DMS53 treated with DMSO at 0.1 percent for 48 hours (cell line): ENCODE results near the gene AGL.
A peak's percentile ranks its signal among the peaks of the same experiment; 100 is the strongest.
"Not testable (repeated sequence)": the region's sequence is repeated elsewhere in the genome, so short reads cannot be mapped to it uniquely, and the experiment has no call there.

Experiments
- DNase-seq: peaks from one replicate; lab custom pipeline; 2025; ENCODE audit not compliant: unreplicated experiment; lab: John Stamatoyannopoulos, UW

The AGL gene

DNA sequence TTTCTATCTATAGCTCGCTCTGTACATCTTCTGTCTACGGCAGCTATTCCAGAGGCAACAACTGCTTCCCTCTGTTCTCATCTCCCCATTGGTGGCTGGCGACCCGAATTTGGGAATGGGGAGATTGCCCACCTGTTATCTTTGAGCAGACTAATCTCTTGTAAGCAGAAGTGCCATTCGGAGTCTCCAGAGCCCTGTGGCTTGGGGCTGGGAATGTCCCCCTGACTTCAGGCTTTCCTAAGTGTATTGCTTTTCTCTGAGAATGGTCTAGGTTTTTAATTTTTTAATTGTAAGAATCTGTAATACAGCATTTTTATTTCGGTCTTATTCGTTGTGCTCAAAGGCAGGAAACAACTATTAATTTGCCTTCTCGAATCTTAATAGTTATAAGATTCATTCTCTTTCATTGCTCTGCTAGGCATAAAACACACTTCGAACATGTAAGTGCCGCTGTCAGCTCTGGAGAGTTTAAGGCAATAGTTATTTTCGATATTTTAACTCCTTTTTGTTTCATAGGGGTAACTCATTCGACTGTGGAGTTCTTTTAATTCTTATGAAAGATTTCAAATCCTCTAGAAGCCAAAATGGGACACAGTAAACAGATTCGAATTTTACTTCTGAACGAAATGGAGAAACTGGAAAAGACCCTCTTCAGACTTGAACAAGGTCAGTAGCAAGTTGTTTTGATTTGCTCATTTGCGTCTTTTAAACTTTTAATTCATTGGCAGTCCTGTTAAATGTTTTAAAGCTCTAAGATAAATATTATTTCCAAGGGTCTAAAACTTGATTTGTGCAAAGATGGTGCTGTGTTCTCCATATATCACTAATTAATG, 514 bp downstream of the AGL start:
- DNase-seq: peak; percentile 58

DNA sequence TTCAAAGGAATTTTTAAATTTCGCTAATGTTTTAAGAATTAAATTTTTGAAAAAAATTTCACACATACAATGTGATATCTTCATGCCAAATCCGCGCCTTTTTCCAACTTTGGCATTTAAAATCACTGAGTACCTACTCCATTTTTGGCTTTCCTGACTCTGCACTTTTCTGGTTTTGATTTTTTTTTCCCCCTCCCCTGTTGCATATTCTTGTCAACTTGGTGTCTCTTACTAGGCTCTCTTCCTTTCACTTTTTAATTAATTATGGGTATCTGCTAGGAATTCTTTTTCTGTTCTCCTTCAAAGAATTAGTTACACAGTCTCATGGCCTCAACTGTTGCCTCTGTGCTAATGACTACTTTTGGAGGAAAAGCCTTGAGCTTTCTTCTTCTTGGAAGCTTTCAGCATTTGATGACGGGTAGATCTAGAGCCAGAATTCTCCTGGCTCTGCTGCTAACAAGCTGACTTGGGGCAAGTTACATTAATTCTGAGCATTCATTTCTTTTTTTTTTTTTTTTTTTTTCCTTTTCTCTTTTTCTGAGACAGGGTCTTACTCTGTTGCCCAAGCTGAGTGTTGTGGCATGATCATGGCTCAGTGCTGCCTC, 1.8 kb downstream of the AGL start:
- DNase-seq: no peak

DNA sequence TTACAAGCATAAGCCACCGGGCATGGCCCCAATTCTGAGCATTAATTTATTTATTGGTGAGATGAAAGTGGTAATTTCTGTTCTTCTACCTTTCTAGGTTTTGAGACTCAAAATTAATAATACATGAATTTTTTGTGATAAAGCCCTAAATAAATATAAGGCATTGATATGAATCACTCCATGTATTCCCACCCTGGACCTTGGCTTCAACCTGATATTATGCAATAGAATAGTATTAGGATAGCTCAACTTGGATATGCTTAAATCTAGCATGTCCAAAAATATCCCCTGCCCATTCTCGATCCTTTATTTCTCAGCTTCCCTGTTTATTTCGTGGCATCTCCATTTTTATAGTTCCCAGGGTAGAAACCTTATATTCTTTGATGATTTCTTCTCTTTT, 2.5 kb downstream of the AGL start:
- DNase-seq: no peak

DNA sequence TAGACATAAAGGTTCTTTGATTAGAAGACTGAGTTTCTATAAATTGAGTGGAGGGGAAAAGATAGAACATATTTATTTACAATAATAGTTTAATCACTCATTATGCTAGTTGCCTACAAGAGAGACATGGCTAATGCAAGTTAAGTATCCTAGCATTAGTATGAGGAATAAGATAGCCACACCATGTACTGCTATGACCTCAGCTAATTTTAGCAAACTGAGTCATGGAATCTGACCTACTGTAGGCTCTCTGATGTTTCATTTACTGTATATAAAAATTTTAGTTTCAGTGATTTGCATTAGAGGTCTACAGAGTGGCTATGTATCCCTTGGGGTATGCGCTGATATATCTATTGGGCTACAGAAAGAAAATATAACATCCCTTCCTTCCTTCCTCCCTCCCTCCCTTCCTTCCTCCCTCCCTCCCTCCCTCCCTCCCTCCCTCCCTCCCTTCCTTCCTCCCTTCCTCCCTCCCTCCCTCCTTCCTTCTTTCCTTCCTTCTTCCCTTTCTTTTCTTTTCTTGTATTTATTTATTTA, 5.8 kb downstream of the AGL start:
- DNase-seq: no peak

DNA sequence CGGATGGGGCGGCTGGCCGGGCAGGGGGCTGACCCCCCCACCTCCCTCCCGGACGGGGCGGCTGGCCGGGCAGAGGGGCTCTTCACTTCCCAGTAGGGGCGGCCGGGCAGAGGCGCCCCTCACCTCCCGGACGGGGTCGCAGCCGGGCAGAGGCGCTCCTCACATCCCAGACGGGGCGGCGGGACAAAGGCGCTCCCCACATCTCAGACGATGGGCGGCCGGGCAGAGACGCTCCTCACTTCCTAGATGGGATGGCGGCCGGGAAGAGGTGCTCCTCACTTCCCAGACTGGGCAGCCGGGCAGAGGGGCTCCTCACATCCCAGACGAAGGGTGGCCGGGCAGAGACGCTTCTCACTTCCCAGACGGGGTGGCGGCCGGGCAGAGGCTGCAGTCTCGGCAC, 6.9 kb downstream of the AGL start:
- DNase-seq: not testable (repeated sequence)

DNA sequence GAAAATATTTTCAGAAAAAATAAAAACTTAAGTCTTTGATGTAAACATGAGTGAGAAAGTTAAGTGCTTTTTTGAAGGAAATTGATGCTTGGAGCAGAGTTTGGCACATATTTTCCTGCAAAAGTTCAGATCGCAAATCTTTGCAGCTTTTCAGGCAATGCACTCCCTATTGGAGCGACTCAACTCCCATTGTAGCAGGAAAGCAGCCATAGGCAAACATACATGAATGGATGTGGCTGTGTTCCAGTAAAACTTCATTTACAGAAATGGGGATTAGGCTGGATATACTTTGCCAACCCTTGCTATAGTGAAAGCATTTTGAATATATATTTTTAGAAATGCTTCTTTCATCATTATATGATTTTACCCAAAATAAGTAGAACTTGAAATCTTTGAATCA, 8.1 kb downstream of the AGL start:
- DNase-seq: no peak

DNA sequence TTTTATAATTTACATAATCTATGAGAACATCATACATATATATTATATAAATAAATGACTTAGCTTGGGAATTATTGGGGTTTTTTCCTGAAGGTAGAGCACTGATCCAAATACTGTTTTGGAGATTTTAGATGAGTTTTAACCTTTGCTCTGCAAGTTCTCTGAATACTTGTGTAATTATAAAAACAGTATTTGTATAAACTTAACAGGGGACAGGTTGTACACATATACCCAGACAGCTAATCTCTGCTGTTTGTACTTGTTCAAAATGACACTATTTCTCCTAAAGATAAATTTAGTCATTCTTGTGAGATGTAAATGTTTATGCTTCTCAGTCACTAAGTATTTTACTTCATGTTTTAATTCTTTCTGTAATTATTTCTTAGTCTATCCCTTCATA, 8.7 kb downstream of the AGL start:
- DNase-seq: no peak

DNA sequence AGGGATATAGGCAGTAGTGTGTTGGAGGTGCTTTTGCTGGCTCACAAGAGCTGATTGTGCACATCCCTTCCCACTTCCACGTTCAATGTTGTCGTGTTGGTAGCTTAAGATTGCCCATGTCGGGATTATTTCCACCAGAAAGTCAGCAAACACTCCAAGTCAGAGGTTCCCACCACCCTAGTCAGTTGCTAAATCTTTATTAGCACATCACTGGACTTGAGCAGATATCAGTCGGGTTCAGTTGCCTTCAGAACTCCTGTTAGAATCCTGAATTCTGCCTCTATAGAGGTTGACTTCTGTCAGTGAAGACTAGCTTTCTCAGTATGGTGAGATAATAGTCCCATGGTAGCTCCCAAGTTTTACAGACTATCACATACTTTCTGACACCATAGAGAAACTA, 10.5 kb downstream of the AGL start:
- no peak for DNase-seq

DNA sequence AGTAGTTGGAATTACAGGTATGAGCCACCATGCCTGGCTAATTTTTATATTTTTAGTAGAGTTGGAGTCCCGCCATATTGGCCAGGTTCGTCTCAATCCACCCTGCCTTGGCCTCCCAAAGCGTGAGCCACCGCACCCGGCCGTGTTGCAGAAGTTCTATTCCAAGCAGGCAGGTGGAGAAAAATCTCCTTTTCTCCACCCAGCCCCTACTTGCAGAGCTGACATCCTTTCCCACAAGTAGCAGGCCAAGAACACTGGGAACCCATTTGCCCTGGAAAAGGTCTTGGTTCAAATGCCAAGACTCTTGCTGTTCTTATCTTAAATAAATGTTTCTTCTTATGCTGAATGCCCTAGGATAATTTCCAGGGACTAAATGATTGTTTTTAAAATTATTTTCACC, 17.5 kb downstream of the AGL start:
- no peak for DNase-seq

DNA sequence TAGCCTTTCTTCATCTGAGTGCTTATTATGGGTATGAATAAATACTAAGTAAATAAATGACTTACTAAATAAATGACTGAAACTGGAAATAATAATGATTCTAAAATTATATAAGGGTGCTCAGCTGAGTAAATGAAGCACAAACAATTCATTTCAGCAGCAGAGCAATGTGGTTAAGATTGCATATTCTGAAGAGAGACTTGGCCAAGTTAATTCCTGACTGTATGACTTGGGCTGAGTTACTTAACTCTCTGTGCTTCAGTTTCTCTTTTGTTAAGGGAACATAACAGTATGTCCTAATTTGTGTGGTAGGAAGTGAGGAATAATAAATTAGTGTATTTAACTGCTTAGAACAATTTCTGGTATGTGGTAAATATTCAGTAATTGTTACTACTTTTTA, 19.1 kb downstream of the AGL start:
- no peak for DNase-seq

DNA sequence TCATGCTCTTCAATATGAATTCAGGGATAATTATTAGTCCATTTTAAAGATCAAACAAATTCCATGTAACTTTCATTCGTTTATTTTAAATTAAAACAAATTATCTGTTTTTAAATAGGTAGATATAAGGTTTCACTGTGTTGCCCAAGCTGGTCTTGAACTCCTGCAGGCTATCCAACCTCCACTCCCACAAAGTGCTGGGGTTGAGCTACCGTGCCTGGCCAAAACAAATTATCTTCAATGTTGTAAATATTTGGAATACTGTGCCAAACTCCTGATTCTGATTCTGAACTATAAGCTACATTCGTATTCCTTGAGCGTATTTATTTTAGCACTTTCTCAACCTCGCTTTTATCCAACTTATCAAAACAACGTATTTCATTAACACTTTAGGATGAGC, 19.6 kb downstream of the AGL start:
- no peak for DNase-seq

DNA sequence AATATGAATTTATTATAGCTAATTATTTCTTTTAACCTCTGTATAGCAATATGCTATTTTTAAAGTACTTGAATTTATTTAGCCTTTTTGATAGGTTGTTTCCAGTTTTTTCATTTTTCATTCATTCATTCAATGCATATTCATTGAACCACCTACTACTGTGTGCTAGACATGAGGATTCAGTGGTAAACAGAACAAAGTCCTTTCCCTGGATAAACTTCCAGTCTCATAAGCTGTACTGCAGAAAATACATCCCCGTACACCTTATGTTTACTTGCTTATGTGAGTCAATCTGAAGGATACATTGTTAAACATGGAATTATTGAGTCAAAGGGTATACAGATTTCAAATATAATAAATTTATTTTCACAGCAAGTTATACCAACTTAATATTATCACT, 21.9 kb downstream of the AGL start:
- no peak for DNase-seq

DNA sequence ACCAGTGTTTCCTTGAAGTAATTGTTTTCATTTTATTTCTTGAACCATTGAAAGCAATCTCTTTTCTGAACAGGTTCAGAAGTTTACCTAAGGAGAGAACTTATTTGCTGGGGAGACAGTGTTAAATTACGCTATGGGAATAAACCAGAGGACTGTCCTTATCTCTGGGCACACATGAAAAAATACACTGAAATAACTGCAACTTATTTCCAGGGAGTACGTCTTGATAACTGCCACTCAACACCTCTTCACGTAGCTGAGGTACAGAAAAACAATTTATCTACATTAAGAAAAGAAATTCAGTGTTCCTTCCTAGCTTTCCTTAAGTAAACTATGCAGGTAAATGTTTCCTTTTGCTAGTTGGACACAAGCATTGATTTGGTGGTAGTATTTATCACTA, 27.4 kb downstream of the AGL start:
- DNase-seq: no peak

DNA sequence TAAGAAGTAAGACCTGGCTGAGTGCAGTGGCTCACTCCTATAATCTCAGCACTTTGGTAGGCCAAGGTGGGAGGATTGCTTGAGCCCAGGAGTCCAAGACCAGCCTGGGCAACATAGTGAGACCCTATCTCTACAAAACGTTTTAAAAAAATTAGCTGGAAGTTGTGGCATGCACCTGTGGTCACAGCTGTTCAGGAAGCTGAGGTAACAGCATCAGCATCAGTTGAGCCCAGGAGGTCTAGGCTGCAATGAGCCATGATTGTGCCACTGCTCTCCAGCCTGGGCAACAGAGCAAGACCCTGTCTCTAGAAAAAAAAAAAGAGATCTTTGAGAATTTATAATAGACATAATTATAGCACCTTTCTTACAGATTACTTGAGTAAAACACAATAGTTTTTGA, 36.0 kb downstream of the AGL start:
- DNase-seq: no peak

DNA sequence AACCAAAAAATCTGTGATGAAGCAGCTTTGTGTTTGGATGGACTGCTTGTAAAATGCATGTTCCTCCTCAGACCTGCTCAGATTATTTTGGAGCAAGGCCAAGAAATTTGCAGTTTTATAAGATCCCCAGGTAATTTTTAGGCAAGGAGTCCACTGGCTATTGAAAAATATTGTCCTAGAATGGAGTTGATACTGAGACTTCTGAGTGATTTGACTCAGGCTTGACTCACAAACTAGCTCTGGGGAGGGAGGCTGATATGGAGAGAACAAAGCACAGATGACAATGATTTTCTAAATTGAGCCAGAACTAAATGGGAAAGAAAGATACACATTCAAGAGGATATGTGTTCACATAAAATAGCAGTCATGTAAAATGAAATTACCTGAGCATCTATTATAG, 36.7 kb downstream of the AGL start:
- no peak for DNase-seq

DNA sequence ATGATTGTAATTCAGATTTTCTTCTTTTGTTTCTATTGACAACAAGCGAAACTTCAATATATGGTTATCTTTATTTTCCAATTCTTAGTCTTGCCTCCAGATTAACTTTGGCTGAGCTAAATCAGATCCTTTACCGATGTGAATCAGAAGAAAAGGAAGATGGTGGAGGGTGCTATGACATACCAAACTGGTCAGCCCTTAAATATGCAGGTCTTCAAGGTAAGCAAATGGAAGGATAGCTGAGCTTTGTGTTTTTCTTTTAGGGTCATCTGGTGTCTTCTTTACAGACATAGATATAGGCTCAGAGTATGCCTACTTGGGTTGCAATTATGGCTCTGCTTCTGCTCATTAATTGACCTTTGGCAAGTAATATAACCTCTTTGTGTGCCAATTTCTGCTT, 37.7 kb downstream of the AGL start:
- no peak for DNase-seq

DNA sequence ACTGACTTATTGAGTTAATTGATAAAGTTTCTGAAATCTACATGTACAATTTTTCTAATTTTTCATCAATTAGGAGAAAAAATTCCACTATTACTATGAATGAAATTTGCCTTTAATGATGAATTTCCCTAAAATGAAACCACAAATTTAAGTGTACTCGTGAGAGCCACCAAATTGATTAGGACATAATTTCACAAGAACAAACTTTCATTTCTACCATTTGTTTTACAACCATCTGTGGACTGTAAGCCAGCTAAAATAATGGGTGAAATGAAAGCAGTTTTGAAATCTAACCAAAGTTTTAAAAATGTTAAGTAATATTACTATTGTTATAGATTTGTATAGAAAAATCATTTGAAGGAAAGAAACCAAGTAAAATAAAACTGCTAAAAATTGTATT, 41.8 kb downstream of the AGL start:
- no peak for DNase-seq

DNA sequence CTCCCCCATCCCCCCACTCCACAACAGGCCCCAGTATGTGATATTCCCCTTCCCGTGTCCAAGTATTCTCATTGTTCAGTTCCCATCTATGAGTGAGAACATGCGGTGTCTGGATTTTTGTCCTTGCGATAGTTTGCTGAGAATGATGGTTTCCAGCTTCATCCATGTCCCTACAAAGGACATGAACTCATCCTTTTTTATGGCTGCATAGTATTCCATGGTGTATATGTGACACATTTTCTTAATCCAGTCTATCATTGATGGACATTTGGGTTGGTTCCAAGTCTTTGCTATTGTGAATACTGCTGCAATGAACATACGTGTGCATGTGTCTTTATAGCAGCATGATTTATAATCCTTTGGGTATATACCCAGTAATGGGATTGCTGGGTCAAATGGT, 53.1 kb downstream of the AGL start:
- not testable (repeated sequence) for DNase-seq

DNA sequence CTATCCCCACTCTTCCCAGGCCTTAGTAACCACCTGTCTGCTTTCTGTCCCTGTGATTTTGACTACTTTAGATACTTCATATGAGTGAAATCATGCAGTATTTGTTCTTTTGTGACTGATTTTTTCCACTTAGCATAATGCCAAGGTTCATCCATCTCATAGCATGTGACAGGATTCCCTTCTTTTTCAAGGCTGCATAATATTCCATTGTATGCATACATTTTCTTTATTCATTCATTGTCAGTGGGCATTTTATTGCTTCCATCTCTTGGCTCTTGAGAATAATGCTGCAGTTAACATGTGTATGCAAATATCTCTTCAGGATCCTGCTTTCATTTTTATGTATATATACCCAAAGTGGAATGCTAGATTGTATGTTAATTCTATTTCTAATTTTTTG, 56.4 kb downstream of the AGL start:
- DNase-seq: no peak

DNA sequence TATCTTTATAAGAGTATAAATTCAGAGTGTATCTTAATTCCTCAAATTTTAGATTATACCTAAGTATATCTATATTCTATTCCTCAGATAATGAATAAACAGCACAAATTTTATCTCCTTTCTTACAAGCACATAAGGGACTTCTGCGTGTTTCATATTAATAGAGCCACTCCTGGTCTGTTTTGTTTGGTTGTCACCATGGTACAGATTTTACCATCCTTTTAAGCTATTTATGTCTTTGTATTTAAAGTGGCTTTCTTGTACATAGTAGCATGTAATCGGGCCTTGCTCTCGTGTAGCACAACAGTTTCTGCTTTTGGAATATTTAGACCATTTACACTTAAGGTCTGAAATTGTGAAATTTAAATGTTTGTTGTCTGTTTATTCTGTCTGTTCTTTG, 67.1 kb downstream of the AGL start:
- DNase-seq: no peak

DNA sequence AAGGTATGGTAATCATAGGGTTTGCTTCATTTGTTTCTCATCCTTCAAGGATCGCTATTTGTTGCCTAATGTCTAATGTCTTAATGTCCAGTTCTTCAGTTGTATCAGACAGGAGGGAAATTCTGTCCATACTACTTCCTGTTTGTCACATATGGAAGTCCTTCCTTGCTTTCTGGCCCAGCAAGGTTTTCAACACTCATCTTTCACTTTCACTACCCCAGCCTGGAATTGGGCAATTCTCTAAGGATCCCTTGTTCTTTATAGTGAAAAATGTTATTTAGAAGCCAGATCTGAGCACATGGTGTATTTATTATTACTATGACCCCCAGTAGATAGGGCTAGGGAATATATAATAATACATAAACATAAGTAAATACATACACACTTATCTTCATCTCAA, 69.1 kb downstream of the AGL start:
- no peak for DNase-seq

DNA sequence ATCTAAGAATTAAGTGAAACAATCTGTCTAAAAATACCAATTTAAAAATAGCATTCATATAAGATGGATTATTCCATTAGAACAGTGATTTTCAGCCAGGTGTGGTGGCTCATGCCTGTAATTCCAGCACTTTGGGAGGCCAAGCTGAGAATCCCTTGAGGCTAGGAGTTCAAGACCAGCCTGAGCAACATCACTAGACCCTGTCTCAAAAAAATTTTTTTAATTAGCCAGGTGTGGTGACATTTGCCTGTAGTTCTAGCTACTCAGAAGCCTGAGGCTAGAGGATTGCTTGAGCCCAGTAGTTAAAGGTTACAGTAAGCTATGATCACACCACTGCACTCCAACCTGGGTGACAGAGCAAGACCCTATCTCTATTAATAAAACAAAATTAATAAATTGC, 84.6 kb downstream of the AGL start:
- DNase-seq: no peak

DNA sequence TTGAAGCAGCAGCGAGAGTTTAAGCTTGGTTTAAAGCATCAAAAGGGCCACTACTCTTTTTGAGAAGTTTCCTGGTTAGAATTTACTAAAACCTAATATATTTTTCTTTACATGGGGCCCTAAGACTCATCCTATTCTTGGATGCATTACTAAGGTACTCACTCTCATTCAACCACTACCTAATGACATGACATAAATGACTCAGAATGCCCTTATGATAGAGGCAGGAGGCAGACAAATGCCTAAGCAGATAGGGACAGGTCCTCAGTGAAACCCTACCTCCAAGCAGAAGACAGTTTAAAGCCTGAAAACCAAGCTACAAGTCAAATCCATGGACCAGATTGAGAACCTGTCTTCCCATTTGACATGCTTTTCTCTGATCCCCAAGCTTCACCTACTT, 85.4 kb downstream of the AGL start:
- no peak for DNase-seq
